ENCODE results near the gene TRIM5. TPM values are rescaled to one million over a fixed set of nuclear protein-coding genes. Genes with fewer than 3 reads are reported as not detected.

TRIM5 gene
- total RNA-seq, 6 experiments from 2014 or later = 15.3 to 19.2 (median 18.2) TPM

GRCh38 chr11:5621580-5621979 is 63.3 kb downstream of the TRIM5 start:
- Histone ChIP-seq H3K4me1 (peaks cover 0 to 40% (median 2%) of the 10 kb centered on the region in 4 donors), H3K27ac (no peak overlapping the region), H3K36me3 (no peaks in the 10 kb centered on the region), H3K9me3 (no peaks in the 10 kb centered on the region), H3K4me3 (no peak overlapping the region), H3K27me3 (no peaks in the 10 kb centered on the region)
- intact Hi-C loops (cut with DNase I) = no loop called here
- no peak for TF ChIP-seq POLR2A (IDR thresholded peaks at IDR 0.05)
- no peak for TF ChIP-seq CTCF (IDR thresholded peaks at IDR 0.05)
- ATAC-seq (no peak), DNase-seq (no peak)

GRCh38 chr11:5620651-5621521 is 64.0 kb downstream of the TRIM5 start:
- Histone ChIP-seq H3K4me3 (no peak overlapping the region), H3K36me3 (no peaks in the 10 kb centered on the region), H3K27me3 (no peaks in the 10 kb centered on the region), H3K27ac (no peak overlapping the region), H3K4me1 (peaks cover 0 to 40% (median 2%) of the 10 kb centered on the region in 4 donors), H3K9me3 (no peaks in the 10 kb centered on the region)
- DNase-seq = no peak
- WGBS (ENCODE audit: insufficient coverage, low coverage, low lambda C conversion rate, missing lambda C conversion rate) = 58% methylated on average over 3 of the region's 3 CpGs
- peak; percentile 62 to 72 (median 64) for ATAC-seq
- intact Hi-C loops (cut with DNase I) = no loop called here
- TF ChIP-seq CTCF (IDR thresholded peaks at IDR 0.05) (no peak), POLR2A (IDR thresholded peaks at IDR 0.05) (no peak)

GRCh38 chr11:5618807-5619206 is 66.1 kb downstream of the TRIM5 start:
- no peaks in the 10 kb centered on the region for H3K9me3 ChIP-seq
- H3K36me3 ChIP-seq = no peaks in the 10 kb centered on the region
- intact Hi-C loops (cut with DNase I) = no loop called here
- H3K27ac ChIP-seq = no peak overlapping the region
- no peaks in the 10 kb centered on the region for H3K27me3 ChIP-seq
- DNase-seq = no peak
- WGBS (ENCODE audit: insufficient coverage, low coverage, low lambda C conversion rate, missing lambda C conversion rate) = 81% methylated on average over 3 of the region's 3 CpGs
- TF ChIP-seq POLR2A (IDR thresholded peaks at IDR 0.05) = no peak
- no peak for TF ChIP-seq CTCF (IDR thresholded peaks at IDR 0.05)
- H3K4me1 ChIP-seq = peaks cover 0 to 26% (median 1%) of the 10 kb centered on the region in 4 donors
- ATAC-seq = no peak
- no peak overlapping the region for H3K4me3 ChIP-seq

Other genes with a start within 250 kb of the TRIM5 start
- not detected for gene OR51I1, start 243.6 kb downstream of the TRIM5 start, total RNA-seq
- not detected for gene OR51I2, start 235.8 kb downstream of the TRIM5 start, total RNA-seq
- not detected for gene OR52D1, start 196.4 kb downstream of the TRIM5 start, total RNA-seq
- gene UBQLN3, start 175.1 kb downstream of the TRIM5 start, total RNA-seq = under 1 TPM in 1 of 6 experiments, not detected in 5; 0.12 TPM
- under 1 TPM in 4 of 6 experiments, not detected in 2; 0.11 to 0.32 (median 0.21) TPM for gene UBQLNL, start 168.4 kb downstream of the TRIM5 start, total RNA-seq
- under 1 TPM in 1 of 6 experiments, not detected in 5; 0.49 TPM for gene OR52H1, start 136.5 kb downstream of the TRIM5 start, total RNA-seq
- gene OR52B6, start 104.2 kb downstream of the TRIM5 start, total RNA-seq = not detected
- gene TRIM6, start 88.4 kb downstream of the TRIM5 start, total RNA-seq = 1 to 10 TPM in 1 of 6 experiments, under 1 TPM in 5; 0.29 to 2.0 (median 0.65) TPM
- 1 to 10 TPM in 5 of 6 experiments, under 1 TPM in 1; 0.93 to 3.3 (median 2.3) TPM for gene TRIM34, start 60.1 kb downstream of the TRIM5 start, total RNA-seq
- gene TRIM22, start 4.7 kb upstream of the TRIM5 start, total RNA-seq = 10 to 100 TPM; 10.0 to 29.1 (median 13.8) TPM
- gene OR56B1, start 51.4 kb upstream of the TRIM5 start, total RNA-seq = under 1 TPM in 1 of 6 experiments, not detected in 5; 0.12 TPM
- not detected for gene OR52N4, start 69.2 kb upstream of the TRIM5 start, total RNA-seq
- not detected for gene OR52N5, start 98.3 kb upstream of the TRIM5 start, total RNA-seq
- not detected for gene OR52N1, start 106.2 kb upstream of the TRIM5 start, total RNA-seq
- gene OR52N2, start 123.8 kb upstream of the TRIM5 start, total RNA-seq = not detected
- not detected for gene OR52E6, start 156.8 kb upstream of the TRIM5 start, total RNA-seq
- not detected for gene OR52E8, start 172.6 kb upstream of the TRIM5 start, total RNA-seq
- not detected for gene OR52E4, start 195.6 kb upstream of the TRIM5 start, total RNA-seq
- not detected for gene OR52E5, start 208.1 kb upstream of the TRIM5 start, total RNA-seq